ENCODE measurements around the gene TMEM40.

GRCh38 chr3:12754313-12754712, 4.7 kb downstream of the TMEM40 start:
- TF ChIP-seq CTCF (IDR thresholded peaks at IDR 0.05) (no peak), POLR2A (IDR thresholded peaks at IDR 0.05) (no peak)

Data from thyroid gland (tissue), 4 donors.